NCI-H146 treated with DMSO at 0.1 percent for 48 hours (cell line): Measurements from ENCODE around the gene CYP2U1.

Experiments used
- DNase-seq: peaks from one replicate; lab custom pipeline; 2025; ENCODE audit not compliant: unreplicated experiment; lab: John Stamatoyannopoulos, UW

Gene CYP2U1

GRCh38 chr4:107978716-107979451 is 47.5 kb downstream of the CYP2U1 start:
- DNase-seq, result no peak

GRCh38 chr4:107987916-107988762 is 56.8 kb downstream of the CYP2U1 start:
- no peak for DNase-seq

- no peak for DNase-seq
Observed at GRCh38 chr4:107988763-107989035, 57.4 kb downstream of the CYP2U1 start.

- DNase-seq, result no peak
Observed at GRCh38 chr4:107989162-107989536, 57.8 kb downstream of the CYP2U1 start.

- peak; percentile 61 for DNase-seq
Observed at GRCh38 chr4:107989537-107990386, 58.4 kb downstream of the CYP2U1 start, which contains the start of gene HADH. Gene HADH, plus strand, starts transcription at chr4:107989889. Its CDS starts 44 bp downstream, at chr4:107989933.

- no peak for DNase-seq
Observed at GRCh38 chr4:107991945-107992630, 60.7 kb downstream of the CYP2U1 start.

- DNase-seq, result no peak
Observed at GRCh38 chr4:107993969-107994368, 62.6 kb downstream of the CYP2U1 start.

- no peak for DNase-seq
Observed at GRCh38 chr4:107994894-107995293, 63.5 kb downstream of the CYP2U1 start.

- no peak for DNase-seq
Observed at GRCh38 chr4:107996949-107997788, 65.8 kb downstream of the CYP2U1 start.

- DNase-seq, result no peak
Observed at GRCh38 chr4:107997794-107998193, 66.4 kb downstream of the CYP2U1 start.

GRCh38 chr4:107999932-108000539 is 68.7 kb downstream of the CYP2U1 start:
- DNase-seq, result no peak

- DNase-seq, result no peak
Observed at GRCh38 chr4:108001540-108002135, 70.3 kb downstream of the CYP2U1 start.
